SK-N-SH (cell line): Measurements from ENCODE around the gene DNAJC15.

Experiments used
- CTCF ChIP-seq: fragments of 200-600 bp; sonication (generic); IDR thresholded peaks from 2 replicates; pipeline ENCODE4 v1.6.1; 2017; ENCODE audit warnings: antibody characterized with exemption, mild to moderate bottlenecking, moderate library complexity
- EP300 ChIP-seq, 2 experiments: IDR thresholded peaks; 2 replicates each; pipeline versions ENCODE4 v1.4.0 to v1.6.1; 2012; ENCODE audit warnings: borderline replicate concordance in 1 of 2, low read depth in 1 of 2, low read length in 1 of 2
- EZH2phosphoT487 ChIP-seq: fragments of 200-600 bp; sonication (generic); IDR thresholded peaks from 2 replicates; pipeline ENCODE4 v1.6.1; 2017; ENCODE audit warnings: low read depth, mixed run types, mild to moderate bottlenecking, antibody characterized with exemption, moderate library complexity, borderline replicate concordance
- FOXJ3 ChIP-seq: sonication (generic); formaldehyde crosslinking; IDR thresholded peaks from 2 replicates; pipeline ENCODE4 v1.5.1; 2020; ENCODE audit warnings: mild to moderate bottlenecking, missing genetic modification reagents
- FOXM1 ChIP-seq: IDR thresholded peaks from 2 replicates; pipeline ENCODE4 v1.4.0; 2012; ENCODE audit warnings: low read depth, mild to moderate bottlenecking
- MAX ChIP-seq: IDR thresholded peaks from 2 replicates; pipeline ENCODE4 v1.4.0; 2012; ENCODE audit warnings: low read depth
- MXI1 ChIP-seq: IDR thresholded peaks from 2 replicates; pipeline ENCODE4 v1.6.1; 2012; ENCODE audit warnings: mild to moderate bottlenecking, low read depth, low read length, improper control_type of control experiment
- POLR2AphosphoS5 ChIP-seq: IDR thresholded peaks from 2 replicates; pipeline ENCODE4 v1.6.1; 2012; ENCODE audit warnings: low read depth, low read length
- RAD21 ChIP-seq: IDR thresholded peaks from 2 replicates; pipeline ENCODE4 v1.6.1; 2012; ENCODE audit warnings: mild to moderate bottlenecking, low read length
- SIN3A ChIP-seq: IDR thresholded peaks from 2 replicates; pipeline ENCODE4 v1.6.1; 2012; ENCODE audit warnings: low read depth, mild to moderate bottlenecking, low read length, moderate library complexity, borderline replicate concordance
- TAF1 ChIP-seq: IDR thresholded peaks from 2 replicates; pipeline ENCODE4 v1.6.1; 2012; ENCODE audit warnings: low read depth, mild to moderate bottlenecking, low read length, moderate library complexity, borderline replicate concordance
- TEAD4 ChIP-seq: IDR thresholded peaks from 2 replicates; pipeline ENCODE4 v1.4.0; 2012; ENCODE audit warnings: mild to moderate bottlenecking, borderline replicate concordance; ENCODE audit not compliant: insufficient read depth
- USF1 ChIP-seq: IDR thresholded peaks from 2 replicates; pipeline ENCODE4 v1.4.0; 2012; ENCODE audit warnings: low read depth, borderline replicate concordance

GRCh38 chr13:42996584-42996983, 26.8 kb upstream of the DNAJC15 start:
- TF ChIP-seq EZH2phosphoT487 (no peak), RAD21 (no peak), CTCF (no peak), TEAD4 (0 out of 2 replicates have a peak, but pooled peaks have one; percentile 19), USF1 (no peak), FOXJ3 (no peak), EP300 (IDR thresholded peaks at IDR 0.05; ENCODE audit: borderline replicate concordance in 1 of 2, low read depth in 1 of 2, low read length in 1 of 2) (peak in 1 of 2 experiments; percentile 49; a peak in 1 of 4 replicates), SIN3A (no peak), MAX (no peak), FOXM1 (no peak), TAF1 (no peak), MXI1 (no peak), POLR2AphosphoS5 (no peak)
